Measurements from ENCODE around the gene ZNF71. TPM values are rescaled to one million over a fixed set of nuclear protein-coding genes. Genes with fewer than 3 reads are reported as not detected.

The ZNF71 gene
- total and polyA plus RNA-seq, 2 experiments from 2014 or later, result 6.2 to 7.9 TPM

GRCh38 chr19:56637976-56638555, 43.0 kb downstream of the ZNF71 start:
- no peaks in the 10 kb centered on the region; the same call in 1 of the 2 replicates for H3F3A ChIP-seq (ENCODE audit: insufficient read depth)
- peak; percentile 81 for DNase-seq
- H3K27me3 ChIP-seq (replicated peaks; ENCODE audit: insufficient read depth), result no peaks in the 10 kb centered on the region
- H3K4me3 ChIP-seq, result no peak overlapping the region
- no peak overlapping the region for H3K4me2 ChIP-seq (ENCODE audit: unreplicated experiment)
- no peaks in the 10 kb centered on the region for H4K20me1 ChIP-seq (ENCODE audit: insufficient read depth)
- H2AFZ ChIP-seq, result no peak overlapping the region
- no peaks in the 10 kb centered on the region for H3K9me2 ChIP-seq (ENCODE audit: insufficient read depth)
- no peaks in the 10 kb centered on the region for H3K79me2 ChIP-seq (ENCODE audit: insufficient read depth)
- no peaks in the 10 kb centered on the region for H3K9me3 ChIP-seq (ENCODE audit: low read depth)
- in situ Hi-C loops (cut with MboI), result loop anchor here (25.0 kb wide), 1 partner anchor 601 kb away; no protein-coding TSS in a partner anchor
- WGBS, 2 experiments (ENCODE audit: low coverage in 1 of 2, low lambda C conversion rate in 2 of 2, missing lambda C conversion rate in 2 of 2), result 18 to 21% methylated on average over 20 of the region's 21 CpGs
- no peak overlapping the region for H3K9ac ChIP-seq
- H3K4me1 ChIP-seq (ENCODE audit: insufficient read depth), result no peaks in the 10 kb centered on the region
- H3K27ac ChIP-seq, result no peak overlapping the region
- no peaks in the 10 kb centered on the region for H3K36me3 ChIP-seq (ENCODE audit: low read depth)
- TF ChIP-seq EZH2phosphoT487 (IDR thresholded peaks at IDR 0.05; ENCODE audit: insufficient read depth, low read depth) (no peak), EZH2 (IDR thresholded peaks at IDR 0.05; ENCODE audit: insufficient read depth, poor library complexity, severe bottlenecking) (no peak)

DNA sequence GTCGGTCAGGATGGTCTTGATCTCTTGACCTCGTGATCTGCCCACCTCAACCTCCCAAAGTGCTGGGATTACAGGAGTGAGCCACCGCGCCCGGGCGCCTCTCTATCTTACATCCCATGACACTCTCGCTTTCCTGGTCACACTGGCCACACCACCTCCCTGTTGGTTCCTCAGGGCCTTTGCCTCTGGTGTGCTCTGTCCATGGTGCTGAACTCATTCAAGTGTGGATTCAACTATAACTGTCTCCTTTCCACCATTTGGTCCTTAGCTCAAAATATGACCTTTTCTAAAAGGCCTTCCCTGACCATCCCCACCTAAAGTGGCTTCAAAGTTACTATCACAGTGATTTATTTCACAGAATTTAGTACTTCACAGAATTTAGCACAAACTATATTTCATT, 44.1 kb downstream of the ZNF71 start:
- Histone ChIP-seq H3K36me3 (ENCODE audit: low read depth) (no peaks in the 10 kb centered on the region), H3K27me3 (replicated peaks; ENCODE audit: insufficient read depth) (no peaks in the 10 kb centered on the region), H3K9me2 (ENCODE audit: insufficient read depth) (no peaks in the 10 kb centered on the region), H3K79me2 (ENCODE audit: insufficient read depth) (no peaks in the 10 kb centered on the region), H3K27ac (no peak overlapping the region), H3K9me3 (ENCODE audit: low read depth) (no peaks in the 10 kb centered on the region), H4K20me1 (ENCODE audit: insufficient read depth) (no peaks in the 10 kb centered on the region), H3K9ac (no peak overlapping the region), H3K4me2 (ENCODE audit: unreplicated experiment) (no peak overlapping the region), H2AFZ (no peak overlapping the region), H3K4me1 (ENCODE audit: insufficient read depth) (no peaks in the 10 kb centered on the region), H3F3A (ENCODE audit: insufficient read depth) (no peaks in the 10 kb centered on the region; the same call in 1 of the 2 replicates), H3K4me3 (no peak overlapping the region)
- no peak for TF ChIP-seq EZH2 (IDR thresholded peaks at IDR 0.05; ENCODE audit: insufficient read depth, poor library complexity, severe bottlenecking)
- no peak for TF ChIP-seq EZH2phosphoT487 (IDR thresholded peaks at IDR 0.05; ENCODE audit: insufficient read depth, low read depth)
- in situ Hi-C loops (cut with MboI), result loop anchor here (25.0 kb wide), 1 partner anchor 602 kb away; no protein-coding TSS in a partner anchor
- 21 to 22% methylated on average over 7 of the region's 7 CpGs for WGBS, 2 experiments (ENCODE audit: low coverage in 1 of 2, low lambda C conversion rate in 2 of 2, missing lambda C conversion rate in 2 of 2)
- DNase-seq, result peak; percentile 24

DNA sequence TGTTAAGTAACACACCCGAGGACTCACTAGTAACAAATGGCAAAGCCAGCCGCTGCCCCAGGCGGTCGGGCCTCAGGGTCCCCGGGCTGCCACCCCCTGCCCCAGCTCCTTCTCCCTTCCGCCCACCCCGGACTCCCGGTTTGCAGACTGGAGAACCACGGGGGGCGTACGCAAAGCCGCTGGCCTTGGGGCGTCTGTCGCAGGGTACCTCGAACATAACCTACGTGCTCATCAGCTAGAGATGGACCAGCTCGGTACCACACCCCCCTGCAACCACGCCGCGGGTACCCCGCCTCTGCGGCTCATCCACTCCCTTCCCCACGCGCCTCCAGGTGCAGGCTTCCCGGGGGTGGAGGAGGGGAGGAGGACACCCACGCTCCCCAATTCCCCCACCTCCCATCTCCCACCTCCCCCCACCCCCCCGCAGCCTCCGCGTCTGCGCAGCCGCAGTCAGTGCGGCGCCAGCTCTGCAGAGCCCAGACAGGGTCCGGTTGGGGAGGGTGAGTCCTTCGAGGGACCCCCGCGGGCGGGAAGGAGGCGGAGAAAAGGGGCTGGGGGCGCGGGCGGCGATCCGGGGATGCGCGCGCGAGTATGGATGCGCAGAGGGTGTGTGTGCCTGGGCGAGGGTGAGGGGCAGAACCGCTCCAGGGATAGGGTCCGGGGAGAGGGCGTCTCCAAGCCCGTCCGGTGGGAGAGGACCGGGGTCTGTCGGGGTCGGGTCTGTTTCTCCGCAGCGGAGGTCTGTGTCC, 47.8 kb downstream of the ZNF71 start, which contains the start of gene SMIM17:
TSS of gene SMIM17 (plus strand) at position 449 of the 749 bp plus-strand sequence. CDS start 2,509 bp downstream, outside the sequence.
- no peak for TF ChIP-seq EZH2 (IDR thresholded peaks at IDR 0.05; ENCODE audit: insufficient read depth, poor library complexity, severe bottlenecking)
- no peak for TF ChIP-seq EZH2phosphoT487 (IDR thresholded peaks at IDR 0.05; ENCODE audit: insufficient read depth, low read depth)
- in situ Hi-C loops (cut with MboI), result loop anchor here (25.0 kb wide), 1 partner anchor 606 kb away; no protein-coding TSS in a partner anchor
- no peak for DNase-seq
- Histone ChIP-seq H3K4me2 (ENCODE audit: unreplicated experiment) (no peak within 1 kb of the TSS), H3K36me3 (ENCODE audit: low read depth) (no peaks in the 10 kb centered on the region), H3K9ac (no peak within 1 kb of the TSS), H3K9me2 (ENCODE audit: insufficient read depth) (no peaks in the 10 kb centered on the region), H3K4me3 (no peak within 1 kb of the TSS), H3K4me1 (ENCODE audit: insufficient read depth) (no peaks in the 10 kb centered on the region), H2AFZ (no peak within 1 kb of the TSS), H3K79me2 (ENCODE audit: insufficient read depth) (no peaks in the 10 kb centered on the region), H3K9me3 (ENCODE audit: low read depth) (no peaks in the 10 kb centered on the region), H3K27ac (no peak within 1 kb of the TSS), H3F3A (ENCODE audit: insufficient read depth) (no peaks in the 10 kb centered on the region; the same call in 1 of the 2 replicates), H3K27me3 (replicated peaks; ENCODE audit: insufficient read depth) (no peaks in the 10 kb centered on the region), H4K20me1 (ENCODE audit: insufficient read depth) (no peaks in the 10 kb centered on the region)
- 9% methylated on average over 26 to 58 of the region's 60 CpGs for WGBS, 2 experiments (ENCODE audit: low coverage in 1 of 2, low lambda C conversion rate in 2 of 2, missing lambda C conversion rate in 2 of 2)

- Histone ChIP-seq H3K9me3 (ENCODE audit: low read depth) (no peaks in the 10 kb centered on the region), H3K79me2 (ENCODE audit: insufficient read depth) (no peaks in the 10 kb centered on the region), H3K27me3 (replicated peaks; ENCODE audit: insufficient read depth) (no peaks in the 10 kb centered on the region), H2AFZ (no peak overlapping the region), H3K9ac (no peak overlapping the region), H3K4me2 (ENCODE audit: unreplicated experiment) (no peak overlapping the region), H3K27ac (no peak overlapping the region), H3K4me3 (no peak overlapping the region), H3K4me1 (ENCODE audit: insufficient read depth) (no peaks in the 10 kb centered on the region), H3F3A (ENCODE audit: insufficient read depth) (no peaks in the 10 kb centered on the region), H3K9me2 (ENCODE audit: insufficient read depth) (no peaks in the 10 kb centered on the region), H4K20me1 (ENCODE audit: insufficient read depth) (no peaks in the 10 kb centered on the region), H3K36me3 (ENCODE audit: low read depth) (no peaks in the 10 kb centered on the region)
- TF ChIP-seq EZH2 (IDR thresholded peaks at IDR 0.05; ENCODE audit: insufficient read depth, poor library complexity, severe bottlenecking), result no peak
- TF ChIP-seq EZH2phosphoT487 (IDR thresholded peaks at IDR 0.05; ENCODE audit: insufficient read depth, low read depth), result no peak
- no peak for DNase-seq
- 12 to 17% methylated on average over 12 to 25 of the region's 25 CpGs for WGBS, 2 experiments (ENCODE audit: low coverage in 1 of 2, low lambda C conversion rate in 2 of 2, missing lambda C conversion rate in 2 of 2)
- in situ Hi-C loops (cut with MboI), result loop anchor here (25.0 kb wide), 1 partner anchor 606 kb away; no protein-coding TSS in a partner anchor
These were observed 48.4 kb downstream of the ZNF71 start for GRCh38 chr19:56643460-56643955.

Measured in GM23248 (cell line).